ENCODE results near the gene OLFM1. TPM values are rescaled to one million over a fixed set of nuclear protein-coding genes. Genes with fewer than 3 reads are reported as not detected.

The OLFM1 gene
- polyA plus RNA-seq, 1 donor from 2014 or later = 0.20 TPM

DNA sequence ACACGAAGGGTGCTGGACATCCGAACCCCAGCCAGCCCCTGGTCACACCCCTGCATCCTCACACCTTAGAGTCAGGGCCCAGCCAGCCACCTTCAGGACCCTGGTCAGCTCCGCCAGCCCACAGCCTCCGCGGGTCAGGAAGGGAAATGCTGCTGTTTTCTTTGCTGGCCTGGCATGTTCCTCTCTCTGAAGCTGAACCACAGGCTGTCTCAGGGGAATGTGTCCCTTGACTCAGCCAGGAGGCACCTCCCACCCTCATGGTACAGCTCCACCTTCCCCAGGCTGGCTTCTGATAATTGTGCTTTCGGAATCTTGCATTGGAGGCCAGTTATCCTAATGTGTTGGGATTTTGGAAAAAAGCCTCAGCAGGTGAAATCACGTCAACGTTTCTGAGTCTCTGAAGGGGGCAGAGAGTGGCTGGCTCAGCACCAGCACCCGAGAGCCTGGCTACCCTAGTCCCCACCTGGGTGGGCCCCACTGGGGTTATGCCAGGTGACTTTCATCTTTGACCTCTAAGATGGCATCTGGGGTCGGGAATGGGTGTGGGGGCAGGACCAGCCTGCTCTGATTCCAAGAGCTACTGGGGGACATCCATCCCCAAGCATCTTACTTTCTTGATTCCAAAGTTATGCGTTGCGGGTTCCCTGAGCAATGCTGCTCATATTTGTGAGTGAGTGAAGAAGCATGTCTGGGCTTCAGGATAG is 9.8 kb upstream of the OLFM1 start:
- Mint-ChIP-seq H3K27me3 (peaks cover 21% of the 10 kb centered on the region), H3K36me3 (no peaks in the 10 kb centered on the region), H3K4me3 (peak overlapping the region in 1 of 4 donors; percentile 27), H3K9me3 (no peaks in the 10 kb centered on the region), H3K4me1 (no peaks in the 10 kb centered on the region), H3K27ac (no peak overlapping the region)

GRCh38 chr9:135078361-135078821 is 9.1 kb upstream of the OLFM1 start:
- peak overlapping the region in 1 of 3 donors; percentile 39 for H3K27ac Mint-ChIP-seq
- H3K4me1 Mint-ChIP-seq = peaks cover 0 to 3% (median 0%) of the 10 kb centered on the region in 3 donors
- peaks cover 26% of the 10 kb centered on the region for H3K27me3 Mint-ChIP-seq
- no peaks in the 10 kb centered on the region for H3K9me3 Mint-ChIP-seq
- H3K36me3 Mint-ChIP-seq = no peaks in the 10 kb centered on the region
- H3K4me3 Mint-ChIP-seq = no peak overlapping the region

GRCh38 chr9:135079018-135079417 is 8.4 kb upstream of the OLFM1 start:
- H3K27ac Mint-ChIP-seq = no peak overlapping the region

GRCh38 chr9:135079676-135080075 is 7.8 kb upstream of the OLFM1 start:
- Mint-ChIP-seq H3K27me3 (peaks cover 27% of the 10 kb centered on the region), H3K4me3 (no peak overlapping the region), H3K36me3 (no peaks in the 10 kb centered on the region), H3K4me1 (peaks cover 0 to 3% (median 0%) of the 10 kb centered on the region in 3 donors), H3K9me3 (no peaks in the 10 kb centered on the region), H3K27ac (no peak overlapping the region)

More at GRCh38 chr9:135079018-135079417, 8.4 kb upstream of the OLFM1 start:
- Mint-ChIP-seq H3K4me3 (no peak overlapping the region), H3K4me1 (peaks cover 0 to 3% (median 0%) of the 10 kb centered on the region in 3 donors), H3K36me3 (no peaks in the 10 kb centered on the region), H3K9me3 (no peaks in the 10 kb centered on the region), H3K27me3 (peaks cover 27% of the 10 kb centered on the region)

- peaks cover 22% of the 10 kb centered on the region for H3K27me3 Mint-ChIP-seq
Measured at GRCh38 chr9:135080286-135081263, 6.9 kb upstream of the OLFM1 start.

GRCh38 chr9:135081264-135081660 is 6.2 kb upstream of the OLFM1 start:
- Mint-ChIP-seq H3K4me3 (no peak overlapping the region), H3K9me3 (no peaks in the 10 kb centered on the region), H3K4me1 (peaks cover 0 to 3% (median 0%) of the 10 kb centered on the region in 3 donors), H3K27me3 (peaks cover 24% of the 10 kb centered on the region), H3K27ac (no peak overlapping the region), H3K36me3 (no peaks in the 10 kb centered on the region)

More at GRCh38 chr9:135080286-135081263, 6.9 kb upstream of the OLFM1 start:
- Mint-ChIP-seq H3K4me1 (peaks cover 0 to 3% (median 0%) of the 10 kb centered on the region in 3 donors), H3K9me3 (no peaks in the 10 kb centered on the region), H3K36me3 (no peaks in the 10 kb centered on the region), H3K27ac (no peak overlapping the region), H3K4me3 (no peak overlapping the region)

DNA sequence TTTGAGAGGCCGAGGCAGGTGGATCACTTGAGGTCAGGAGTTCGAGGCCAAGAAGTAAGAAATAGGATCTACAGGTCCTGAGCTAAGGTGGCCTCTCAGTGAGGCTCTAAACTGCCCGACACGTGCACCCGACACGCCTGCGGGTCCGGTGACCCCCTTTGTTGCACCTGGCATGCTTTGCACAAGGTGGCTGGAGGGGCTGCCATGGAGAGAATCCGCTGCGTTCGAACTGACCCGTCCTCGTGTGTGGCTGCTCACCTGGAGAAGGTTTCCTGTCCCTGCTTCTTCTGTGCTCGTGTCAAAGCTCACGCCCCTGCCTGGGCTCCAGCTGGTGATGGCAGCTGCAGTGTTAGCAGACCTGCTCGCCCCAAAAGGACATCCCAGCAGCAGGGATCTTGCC is 5.7 kb upstream of the OLFM1 start:
- H3K4me1 Mint-ChIP-seq = peaks cover 0 to 3% (median 0%) of the 10 kb centered on the region in 3 donors
- peaks cover 24% of the 10 kb centered on the region for H3K27me3 Mint-ChIP-seq

DNA sequence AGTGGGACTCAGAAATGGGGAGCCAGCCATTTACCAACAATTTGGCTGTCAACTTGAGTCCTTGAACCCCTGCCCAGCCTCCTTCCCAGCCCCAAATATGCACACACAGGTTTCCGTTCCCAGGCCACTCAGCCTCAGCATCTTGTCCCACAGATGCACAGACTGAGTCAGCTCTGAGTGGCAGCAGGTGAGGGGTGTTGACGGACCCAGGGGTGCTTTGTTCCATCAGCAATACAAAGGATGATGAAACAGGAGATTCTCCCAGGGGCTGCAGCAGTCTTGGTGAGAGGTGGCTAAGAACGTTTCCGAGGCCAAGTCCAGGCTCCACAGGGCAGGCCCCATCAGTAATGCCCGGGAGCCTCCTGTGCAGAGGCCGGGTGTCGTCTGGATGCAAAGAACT is 4.9 kb upstream of the OLFM1 start:
- Mint-ChIP-seq H3K4me3 (no peak overlapping the region), H3K36me3 (no peaks in the 10 kb centered on the region), H3K4me1 (peaks cover 0 to 3% (median 0%) of the 10 kb centered on the region in 3 donors), H3K9me3 (no peaks in the 10 kb centered on the region), H3K27me3 (peaks cover 22% of the 10 kb centered on the region), H3K27ac (no peak overlapping the region)

More for the DNA sequence above, 5.7 kb upstream of the OLFM1 start:
- Mint-ChIP-seq H3K9me3 (no peaks in the 10 kb centered on the region), H3K36me3 (no peaks in the 10 kb centered on the region), H3K4me3 (no peak overlapping the region), H3K27ac (no peak overlapping the region)

DNA sequence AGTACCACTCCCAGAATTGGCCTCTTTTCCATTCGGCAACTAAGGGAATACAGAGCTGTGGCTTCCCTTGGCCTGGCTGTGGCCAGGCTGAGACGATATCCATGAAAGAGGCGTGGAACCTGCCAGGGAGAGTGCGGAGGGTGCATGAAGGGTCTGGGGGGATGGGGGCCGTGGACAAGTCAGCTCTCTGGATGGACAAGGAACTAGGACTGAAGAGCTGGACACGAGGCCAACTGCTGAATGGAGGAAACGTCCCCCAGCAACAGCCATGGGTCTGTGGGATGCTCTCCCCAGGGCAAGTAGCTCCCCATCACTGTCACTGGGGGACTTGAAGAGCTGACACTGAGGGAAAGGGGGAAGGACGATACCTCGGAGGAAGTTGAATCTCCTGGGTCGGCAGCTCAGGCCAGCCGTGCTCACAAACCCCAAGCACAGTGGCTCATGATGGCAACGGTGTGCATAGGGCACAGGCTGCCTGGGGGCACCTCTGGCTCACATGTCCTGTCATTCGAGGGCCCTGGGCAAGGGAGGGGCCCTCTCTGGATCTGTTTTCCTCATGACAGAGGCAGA is 4.1 kb upstream of the OLFM1 start:
- peaks cover 0 to 3% (median 0%) of the 10 kb centered on the region in 3 donors for H3K4me1 Mint-ChIP-seq

DNA sequence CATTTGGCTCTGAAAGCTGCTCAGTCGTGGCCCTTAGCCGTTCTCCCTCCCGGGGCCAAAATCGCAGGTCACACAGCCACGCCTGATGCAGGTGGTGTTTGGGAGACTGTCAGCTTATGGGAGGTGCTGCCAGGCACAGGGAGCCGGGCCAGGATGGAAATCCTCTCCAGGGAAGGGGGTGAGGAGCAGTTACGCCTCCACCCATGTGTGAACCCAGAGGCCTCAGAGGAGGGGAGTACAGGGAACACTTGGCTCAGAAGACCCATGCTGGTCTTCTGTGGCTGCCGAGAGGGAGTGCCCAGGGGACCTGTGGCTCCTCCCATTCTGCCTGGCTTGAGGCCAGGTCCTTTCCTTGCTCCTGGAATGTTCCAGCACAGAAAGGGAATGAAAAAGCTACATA is 3.6 kb upstream of the OLFM1 start:
- Mint-ChIP-seq H3K9me3 (no peaks in the 10 kb centered on the region), H3K27ac (no peak overlapping the region), H3K4me3 (no peak overlapping the region), H3K27me3 (peaks cover 23% of the 10 kb centered on the region), H3K4me1 (peaks cover 0 to 3% (median 0%) of the 10 kb centered on the region in 3 donors), H3K36me3 (no peaks in the 10 kb centered on the region)

More for the DNA sequence above, 4.1 kb upstream of the OLFM1 start:
- Mint-ChIP-seq H3K27me3 (peaks cover 20% of the 10 kb centered on the region), H3K36me3 (no peaks in the 10 kb centered on the region), H3K9me3 (no peaks in the 10 kb centered on the region), H3K4me3 (no peak overlapping the region), H3K27ac (no peak overlapping the region)

- Mint-ChIP-seq H3K4me1 (peaks cover 0 to 3% (median 0%) of the 10 kb centered on the region in 3 donors), H3K4me3 (no peak overlapping the region), H3K36me3 (no peaks in the 10 kb centered on the region), H3K27ac (no peak overlapping the region), H3K27me3 (peaks cover 22% of the 10 kb centered on the region), H3K9me3 (no peaks in the 10 kb centered on the region)
Measured at GRCh38 chr9:135084262-135084661, 3.2 kb upstream of the OLFM1 start.

GRCh38 chr9:135084881-135085760 is 2.3 kb upstream of the OLFM1 start:
- Mint-ChIP-seq H3K27ac (no peak overlapping the region), H3K9me3 (no peaks in the 10 kb centered on the region), H3K4me3 (no peak overlapping the region), H3K4me1 (peaks cover 0 to 3% (median 0%) of the 10 kb centered on the region in 3 donors), H3K27me3 (peaks cover 28% of the 10 kb centered on the region), H3K36me3 (no peaks in the 10 kb centered on the region)

DNA sequence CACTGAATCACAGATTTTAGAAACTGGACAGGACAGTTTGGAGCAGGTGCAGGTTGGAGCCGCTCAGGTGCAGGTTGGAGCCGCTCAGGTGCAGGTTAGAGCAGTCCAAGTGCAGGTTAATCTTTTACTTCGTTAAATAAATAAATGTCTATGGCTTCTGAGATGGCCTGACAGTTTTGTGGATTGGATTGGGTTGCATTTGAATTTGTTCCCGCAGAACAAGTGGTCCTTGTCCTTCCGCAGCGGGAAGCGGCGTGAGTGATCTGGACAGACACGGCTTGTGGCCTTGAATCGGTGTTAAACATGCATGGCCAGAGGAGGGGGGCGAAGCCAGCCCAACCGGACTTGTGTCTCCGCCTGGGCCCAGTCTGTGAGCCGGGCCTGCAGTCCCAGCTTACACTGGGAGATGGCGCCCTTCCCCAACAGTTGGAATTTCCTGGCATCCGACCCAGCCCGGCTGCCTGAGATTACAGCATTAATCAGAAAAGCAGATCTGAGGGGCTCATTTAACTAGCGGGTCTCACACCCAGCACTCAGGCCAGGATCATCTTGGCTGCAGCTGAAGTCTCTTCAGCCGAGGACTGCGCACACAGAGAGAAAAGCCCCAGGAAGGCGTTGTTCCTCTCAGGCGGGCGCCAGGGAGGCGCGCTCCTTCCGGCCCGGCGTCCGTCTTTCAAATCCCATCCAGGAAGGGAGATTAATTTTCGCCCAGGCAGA is 1.5 kb upstream of the OLFM1 start:
- Mint-ChIP-seq H3K36me3 (no peaks in the 10 kb centered on the region), H3K27ac (no peak overlapping the region), H3K4me3 (peak overlapping the region in 1 of 4 donors; percentile 18), H3K4me1 (peaks cover 0 to 3% (median 0%) of the 10 kb centered on the region in 3 donors), H3K27me3 (peaks cover 33% of the 10 kb centered on the region), H3K9me3 (no peaks in the 10 kb centered on the region)
